CD4-positive, alpha-beta T cell (primary cell): ENCODE data around the gene MARCHF3. TPM values are rescaled to one million over a fixed set of nuclear protein-coding genes. Genes with fewer than 3 reads are reported as not detected.
A peak's percentile ranks its signal among the peaks of the same experiment; 100 is the strongest.

ENCODE experiments used
- ATAC-seq: fragments of 200-7000 bp; cut with Tn5 transposase; one replicate; pipeline ENCODE4 v1.10.0; 2022; ENCODE audit warnings: mild to moderate bottlenecking; ENCODE audit not compliant: poor library complexity
- CTCF ChIA-PET: fragments of 350-600 bp; sonication (Branson Sonifier 250); formaldehyde crosslinking; loops from one replicate; lab custom pipeline; 2021; ENCODE audit warnings: antibody characterized with exemption, inconsistent platforms; lab: Charles Lee
- POLR2A ChIA-PET: fragments of 350-600 bp; sonication (Branson Sonifier 250); formaldehyde crosslinking; loops from one replicate; lab custom pipeline; 2021; ENCODE audit warnings: antibody characterized with exemption, inconsistent platforms; lab: Charles Lee
- DNase-seq, 14 experiments: peaks; one replicate each; pipeline ENCODE4 v3.0.0-alpha.2; 2013 to 2020; ENCODE audit warnings: mixed read lengths in 2 of 14
- H3K27ac ChIP-seq, 2 donors: one replicate each; pipeline versions ENCODE4 v1.5.1 to v1.7.0; 2013; ENCODE audit warnings: low read length in 2 of 2, low read depth in 1 of 2, mild to moderate bottlenecking in 1 of 2
- H3K27me3 ChIP-seq, 2 experiments: 1 replicate in 1 of 2; 2 replicates in 1 of 2; pipeline versions ENCODE4 v1.6.1 to v1.7.0; 2013; ENCODE audit warnings: low read length in 2 of 2, control low read depth in 1 of 2, mild to moderate bottlenecking in 1 of 2, moderate library complexity in 1 of 2; ENCODE audit not compliant: insufficient read depth in 2 of 2, control insufficient read depth in 1 of 2
- H3K36me3 ChIP-seq: one replicate; pipeline ENCODE4 v1.6.1; 2013; ENCODE audit warnings: low read length, control low read depth; ENCODE audit not compliant: insufficient read depth
- H3K4me1 ChIP-seq: one replicate; pipeline ENCODE4 v1.6.1; 2013; ENCODE audit warnings: low read length, control low read depth; ENCODE audit not compliant: insufficient read depth
- H3K4me3 ChIP-seq: one replicate; pipeline ENCODE4 v1.5.1; 2013; ENCODE audit warnings: mild to moderate bottlenecking, low read length, moderate library complexity
- H3K9me3 ChIP-seq, 2 experiments: 1 replicate in 1 of 2; 2 replicates in 1 of 2; pipeline versions ENCODE4 v1.6.1 to v1.7.0; 2013; ENCODE audit warnings: low read length in 2 of 2, mild to moderate bottlenecking in 2 of 2, control low read depth in 1 of 2, moderate library complexity in 1 of 2; ENCODE audit not compliant: control insufficient read depth in 1 of 2, insufficient read depth in 1 of 2
- H3K27ac Mint-ChIP-seq: one replicate; pipeline ENCODE4 v1.8.0; 2020; ENCODE audit warnings: mixed read lengths
- H3K27me3 Mint-ChIP-seq: one replicate; pipeline ENCODE4 v1.8.0; 2021; ENCODE audit warnings: mixed read lengths
- H3K36me3 Mint-ChIP-seq: one replicate; pipeline ENCODE4 v1.8.0; 2021; ENCODE audit warnings: low read depth, mixed read lengths
- H3K4me1 Mint-ChIP-seq: one replicate; pipeline ENCODE4 v1.8.0; 2021; ENCODE audit warnings: low read depth, mixed read lengths
- H3K4me3 Mint-ChIP-seq: one replicate; pipeline ENCODE4 v1.8.0; 2020; ENCODE audit warnings: mild to moderate bottlenecking, mixed read lengths
- H3K9me3 Mint-ChIP-seq: one replicate; pipeline ENCODE4 v1.8.0; 2020; ENCODE audit warnings: mixed read lengths
- intact Hi-C, 2 experiments: fragments of 100-400 bp; cut with DNase I in 1 of 2; cut with micrococcal nuclease in 1 of 2; formaldehyde crosslinking; loops; one replicate each; pipeline versions ENCODE4 v1.15.1 to v1.9.0; 2023 to 2025; cut with DNase I, micrococcal nuclease
- total RNA-seq, 174 experiments: library from RNA in 2 of 174; stranded (reverse) in 2 of 174; gene quantifications; one replicate each; pipeline ENCODE4 v1.2.3 and lab custom pipeline; 2021 to 2026
- TF ChIP-seq, protein P1 (sequence below): fragments of 200-600 bp; IDR thresholded peaks from one replicate; pipeline ENCODE4 v1.8.0; 2022; ENCODE audit warnings: antibody characterized with exemption, mild to moderate bottlenecking

MARCHF3 gene
- total RNA-seq, 2 experiments from 2014 or later = 5.2 to 6.2 TPM

DNA sequence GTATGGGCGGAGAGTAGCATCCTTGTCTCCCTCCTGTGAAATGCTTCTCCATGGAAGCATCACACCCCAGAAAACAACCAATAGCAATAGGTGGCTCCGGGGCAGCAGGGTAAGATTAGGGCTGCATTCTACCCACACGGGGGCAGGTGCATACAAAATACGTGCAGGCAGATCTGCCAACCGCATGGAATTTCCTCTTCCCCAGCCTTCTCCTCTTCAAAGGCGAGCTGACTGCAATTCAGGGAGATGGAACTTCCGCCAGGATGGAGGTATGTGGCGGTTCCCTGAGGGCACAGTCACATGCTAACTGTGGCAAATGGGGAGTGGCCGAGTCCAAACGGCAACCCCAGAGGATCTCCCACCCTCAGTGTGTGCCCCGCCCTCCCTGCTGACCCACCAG is 171.9 kb downstream of the MARCHF3 start:
- H3K4me3 Mint-ChIP-seq = no peak overlapping the region
- H3K9me3 Mint-ChIP-seq = peaks cover 2% of the 10 kb centered on the region
- no peak overlapping the region for H3K27ac ChIP-seq
- no peak for ATAC-seq
- H3K4me3 ChIP-seq = no peak overlapping the region
- intact Hi-C loops = loop anchor here in 1 of 2 experiments (10.0 kb wide), 2 partner anchors 366 to 656 kb away; partner anchors contain the start of gene PRRC1
- peaks cover 0 to 10% of the 10 kb centered on the region in 2 experiments for H3K9me3 ChIP-seq
- TF ChIP-seq, protein P1, sequence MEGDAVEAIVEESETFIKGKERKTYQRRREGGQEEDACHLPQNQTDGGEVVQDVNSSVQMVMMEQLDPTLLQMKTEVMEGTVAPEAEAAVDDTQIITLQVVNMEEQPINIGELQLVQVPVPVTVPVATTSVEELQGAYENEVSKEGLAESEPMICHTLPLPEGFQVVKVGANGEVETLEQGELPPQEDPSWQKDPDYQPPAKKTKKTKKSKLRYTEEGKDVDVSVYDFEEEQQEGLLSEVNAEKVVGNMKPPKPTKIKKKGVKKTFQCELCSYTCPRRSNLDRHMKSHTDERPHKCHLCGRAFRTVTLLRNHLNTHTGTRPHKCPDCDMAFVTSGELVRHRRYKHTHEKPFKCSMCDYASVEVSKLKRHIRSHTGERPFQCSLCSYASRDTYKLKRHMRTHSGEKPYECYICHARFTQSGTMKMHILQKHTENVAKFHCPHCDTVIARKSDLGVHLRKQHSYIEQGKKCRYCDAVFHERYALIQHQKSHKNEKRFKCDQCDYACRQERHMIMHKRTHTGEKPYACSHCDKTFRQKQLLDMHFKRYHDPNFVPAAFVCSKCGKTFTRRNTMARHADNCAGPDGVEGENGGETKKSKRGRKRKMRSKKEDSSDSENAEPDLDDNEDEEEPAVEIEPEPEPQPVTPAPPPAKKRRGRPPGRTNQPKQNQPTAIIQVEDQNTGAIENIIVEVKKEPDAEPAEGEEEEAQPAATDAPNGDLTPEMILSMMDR = no peak
- no peak for DNase-seq
- H3K4me1 ChIP-seq = peaks cover 15% of the 10 kb centered on the region
- no peaks in the 10 kb centered on the region for H3K27me3 ChIP-seq
- H3K36me3 Mint-ChIP-seq = no peaks in the 10 kb centered on the region
- ChIA-PET CTCF (no interaction called here), POLR2A (no interaction called here)
- no peaks in the 10 kb centered on the region for H3K36me3 ChIP-seq
- peaks cover 24% of the 10 kb centered on the region for H3K4me1 Mint-ChIP-seq
- no peak overlapping the region for H3K27ac Mint-ChIP-seq
- H3K27me3 Mint-ChIP-seq = no peaks in the 10 kb centered on the region

DNA sequence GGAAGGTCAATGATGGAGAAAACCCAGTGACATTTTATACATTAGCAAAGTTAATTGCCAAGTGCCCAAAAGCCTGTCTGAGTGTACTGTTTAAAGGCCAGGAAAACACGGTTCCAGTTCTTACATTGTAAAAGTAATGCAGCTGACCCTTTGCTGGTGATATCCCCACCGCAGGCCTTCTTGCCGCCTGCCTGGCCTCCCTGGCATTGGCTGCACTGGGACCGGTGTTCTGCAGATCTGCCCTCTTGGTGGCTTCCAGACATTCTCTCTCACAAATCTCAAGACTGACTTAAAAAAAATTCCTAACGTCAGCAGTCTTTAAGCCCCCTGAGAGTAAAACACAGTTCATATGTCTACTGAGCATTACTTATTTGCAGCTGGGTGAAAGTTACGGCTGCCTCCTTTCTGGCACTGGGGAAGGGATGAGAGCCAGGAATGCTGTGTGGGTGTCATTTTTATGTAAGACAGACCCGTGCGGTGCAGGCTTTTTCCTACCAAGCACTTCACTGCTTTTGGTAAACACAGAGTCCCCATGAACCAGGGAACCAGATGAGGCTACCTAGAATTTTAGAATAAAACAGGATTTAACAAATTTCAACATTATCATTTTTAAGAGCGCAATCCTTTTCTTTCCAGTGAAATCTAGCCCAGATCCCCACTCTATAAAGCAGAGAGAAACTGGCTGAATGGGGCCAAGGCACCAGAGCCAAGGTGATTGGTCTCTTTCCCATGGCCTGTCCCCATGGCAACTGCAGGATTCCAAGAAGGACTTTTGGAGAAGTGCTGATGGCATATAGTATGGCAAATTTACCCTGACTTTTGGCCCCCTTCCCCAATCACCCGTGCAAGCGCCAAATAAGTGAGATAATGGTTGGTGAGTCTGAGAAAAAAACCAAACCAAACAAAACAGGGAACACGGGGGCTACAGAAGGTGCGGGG is 172.6 kb downstream of the MARCHF3 start:
- Mint-ChIP-seq H3K27me3 (no peaks in the 10 kb centered on the region), H3K9me3 (peaks cover 2% of the 10 kb centered on the region), H3K27ac (no peak overlapping the region), H3K4me1 (peaks cover 31% of the 10 kb centered on the region), H3K4me3 (no peak overlapping the region), H3K36me3 (no peaks in the 10 kb centered on the region)
- Histone ChIP-seq H3K9me3 (peaks cover 0 to 10% of the 10 kb centered on the region in 2 experiments), H3K27ac (no peak overlapping the region), H3K36me3 (no peaks in the 10 kb centered on the region), H3K4me3 (no peak overlapping the region), H3K27me3 (no peaks in the 10 kb centered on the region), H3K4me1 (peaks cover 22% of the 10 kb centered on the region)
- TF ChIP-seq, protein P1 = no peak
- DNase-seq (no peak), ATAC-seq (no peak)
- intact Hi-C loops = loop anchor here in 1 of 2 experiments (10.0 kb wide), 2 partner anchors 367 to 657 kb away; partner anchors contain the start of gene PRRC1
- ChIA-PET CTCF (no interaction called here), POLR2A (no interaction called here)

DNA sequence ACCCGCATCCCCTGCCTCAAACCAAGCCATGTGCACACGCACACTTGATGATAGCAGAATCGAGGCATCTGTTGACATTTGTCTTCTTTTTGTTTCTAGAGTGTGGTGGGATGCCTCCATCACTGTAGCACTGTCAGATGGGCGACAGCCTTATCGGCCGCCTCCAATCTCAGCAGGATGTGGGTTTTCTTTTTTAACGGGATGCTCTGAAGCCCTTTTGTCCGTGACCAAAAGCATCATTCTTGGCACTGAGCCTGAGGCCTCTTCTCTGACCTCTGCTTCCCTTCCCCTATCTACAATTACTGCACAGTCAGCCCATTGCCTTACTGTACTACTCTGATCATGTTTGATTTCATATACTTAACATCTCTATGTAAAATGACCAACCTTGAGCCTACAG is 175.1 kb downstream of the MARCHF3 start:
- POLR2A ChIA-PET = interaction anchor here (2.3 kb wide), 1 partner anchor 176 kb away, joined by 12 read pairs; the partner anchor contains the start of gene MARCHF3
- Mint-ChIP-seq H3K36me3 (no peaks in the 10 kb centered on the region), H3K9me3 (peaks cover 2% of the 10 kb centered on the region), H3K4me3 (peak overlapping the region; percentile 66), H3K27ac (peak overlapping the region; percentile 93), H3K4me1 (peaks cover 53% of the 10 kb centered on the region), H3K27me3 (no peaks in the 10 kb centered on the region)
- Histone ChIP-seq H3K9me3 (peaks cover 0 to 10% of the 10 kb centered on the region in 2 experiments), H3K4me3 (no peak overlapping the region), H3K27me3 (no peaks in the 10 kb centered on the region), H3K4me1 (peaks cover 42% of the 10 kb centered on the region), H3K36me3 (no peaks in the 10 kb centered on the region), H3K27ac (peak overlapping the region in 1 of 2 donors; percentile 23)
- intact Hi-C loops = loop anchor here in 1 of 2 experiments (10.0 kb wide), 2 partner anchors 370 to 660 kb away; partner anchors contain the start of gene PRRC1
- no peak for ATAC-seq
- CTCF ChIA-PET = no interaction called here
- peak in 3 of 14 experiments; percentile 20 to 51 (median 22) for DNase-seq
- TF ChIP-seq, protein P1 = no peak
